ENCODE measurements around the gene PUDP. TPM values are rescaled to one million over a fixed set of nuclear protein-coding genes. Genes with fewer than 3 reads are reported as not detected.
A peak's percentile ranks its signal among the peaks of the same experiment; 100 is the strongest.

PUDP gene
- total RNA-seq, 1 donor from 2014 or later = 13.3 TPM

GRCh38 chrX:7088968-7089615, 58.9 kb downstream of the PUDP start:
- DNase-seq (ENCODE audit: low read depth) = no peak
- TF ChIP-seq CTCF (conservative IDR thresholded peaks at IDR 0.05; ENCODE audit: low read depth, low read length) = peak; percentile 39
- H3K4me3 ChIP-seq (ENCODE audit: low read depth, low read length) = no peak overlapping the region

- no peak for TF ChIP-seq CTCF (conservative IDR thresholded peaks at IDR 0.05; ENCODE audit: low read depth, low read length)
- DNase-seq (ENCODE audit: low read depth) = no peak
- H3K4me3 ChIP-seq (ENCODE audit: low read depth, low read length) = no peak overlapping the region
These were observed 61.6 kb downstream of the PUDP start for GRCh38 chrX:7086384-7086783.

- no peak overlapping the region for H3K4me3 ChIP-seq (ENCODE audit: low read depth, low read length)
- no peak for TF ChIP-seq CTCF (conservative IDR thresholded peaks at IDR 0.05; ENCODE audit: low read depth, low read length)
- no peak for DNase-seq (ENCODE audit: low read depth)
These were observed 62.1 kb downstream of the PUDP start for GRCh38 chrX:7085879-7086278.

GRCh38 chrX:7084841-7085240, 63.1 kb downstream of the PUDP start:
- H3K4me3 ChIP-seq (ENCODE audit: low read depth, low read length) = no peak overlapping the region
- DNase-seq (ENCODE audit: low read depth) = no peak
- TF ChIP-seq CTCF (conservative IDR thresholded peaks at IDR 0.05; ENCODE audit: low read depth, low read length) = no peak

- no peak for TF ChIP-seq CTCF (conservative IDR thresholded peaks at IDR 0.05; ENCODE audit: low read depth, low read length)
- H3K4me3 ChIP-seq (ENCODE audit: low read depth, low read length) = no peak overlapping the region
- DNase-seq (ENCODE audit: low read depth) = peak; percentile 64
These were observed 64.2 kb downstream of the PUDP start for GRCh38 chrX:7083468-7084396.

GRCh38 chrX:7083021-7083420, 64.9 kb downstream of the PUDP start:
- no peak for DNase-seq (ENCODE audit: low read depth)
- no peak for TF ChIP-seq CTCF (conservative IDR thresholded peaks at IDR 0.05; ENCODE audit: low read depth, low read length)
- H3K4me3 ChIP-seq (ENCODE audit: low read depth, low read length) = no peak overlapping the region

Data from epithelial cell of proximal tubule (primary cell).